ENCODE data around the gene SLC44A1. TPM values are rescaled to one million over a fixed set of nuclear protein-coding genes. Genes with fewer than 3 reads are reported as not detected.

Gene SLC44A1
- total RNA-seq, 1 donor from 2014 or later, result 55.2 TPM

GRCh38 chr9:105479846-105480245, 235.4 kb downstream of the SLC44A1 start:
- ATAC-seq, result no peak
- Histone ChIP-seq H3K36me3 (no peaks in the 10 kb centered on the region), H3K9me3 (no peaks in the 10 kb centered on the region), H3K27ac (no peak overlapping the region), H3K27me3 (ENCODE audit: low read depth) (no peaks in the 10 kb centered on the region), H3K4me3 (no peak overlapping the region), H3K4me1 (no peaks in the 10 kb centered on the region)
- TF ChIP-seq, protein P1, sequence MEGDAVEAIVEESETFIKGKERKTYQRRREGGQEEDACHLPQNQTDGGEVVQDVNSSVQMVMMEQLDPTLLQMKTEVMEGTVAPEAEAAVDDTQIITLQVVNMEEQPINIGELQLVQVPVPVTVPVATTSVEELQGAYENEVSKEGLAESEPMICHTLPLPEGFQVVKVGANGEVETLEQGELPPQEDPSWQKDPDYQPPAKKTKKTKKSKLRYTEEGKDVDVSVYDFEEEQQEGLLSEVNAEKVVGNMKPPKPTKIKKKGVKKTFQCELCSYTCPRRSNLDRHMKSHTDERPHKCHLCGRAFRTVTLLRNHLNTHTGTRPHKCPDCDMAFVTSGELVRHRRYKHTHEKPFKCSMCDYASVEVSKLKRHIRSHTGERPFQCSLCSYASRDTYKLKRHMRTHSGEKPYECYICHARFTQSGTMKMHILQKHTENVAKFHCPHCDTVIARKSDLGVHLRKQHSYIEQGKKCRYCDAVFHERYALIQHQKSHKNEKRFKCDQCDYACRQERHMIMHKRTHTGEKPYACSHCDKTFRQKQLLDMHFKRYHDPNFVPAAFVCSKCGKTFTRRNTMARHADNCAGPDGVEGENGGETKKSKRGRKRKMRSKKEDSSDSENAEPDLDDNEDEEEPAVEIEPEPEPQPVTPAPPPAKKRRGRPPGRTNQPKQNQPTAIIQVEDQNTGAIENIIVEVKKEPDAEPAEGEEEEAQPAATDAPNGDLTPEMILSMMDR (IDR thresholded peaks at IDR 0.05), result no peak
- DNase-seq, result no peak
- intact Hi-C loops (cut with DNase I), result no loop called here

DNA sequence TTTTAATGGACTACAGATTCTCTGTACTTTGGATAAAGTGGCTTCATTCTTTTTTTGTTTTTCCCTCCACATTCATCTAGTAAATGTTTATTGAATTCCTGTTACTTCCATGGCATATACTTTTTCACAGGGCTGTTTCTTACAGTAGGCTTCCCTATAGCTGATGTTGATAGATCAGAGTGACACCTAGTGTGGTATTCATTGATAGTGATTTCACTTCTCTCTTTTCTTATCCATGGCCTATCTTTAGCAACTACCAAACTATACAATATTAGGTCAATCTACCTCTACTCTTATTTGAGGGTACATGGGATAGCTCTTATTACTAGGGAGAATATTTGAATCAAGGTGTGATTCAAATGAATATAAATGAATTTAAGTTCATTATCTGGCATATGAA, 239.2 kb downstream of the SLC44A1 start:
- ATAC-seq (no peak), DNase-seq (no peak)
- TF ChIP-seq, protein P1 (IDR thresholded peaks at IDR 0.05), result no peak
- Histone ChIP-seq H3K9me3 (no peaks in the 10 kb centered on the region), H3K36me3 (no peaks in the 10 kb centered on the region), H3K27me3 (ENCODE audit: low read depth) (no peaks in the 10 kb centered on the region), H3K4me1 (no peaks in the 10 kb centered on the region), H3K27ac (no peak overlapping the region), H3K4me3 (no peak overlapping the region)
- intact Hi-C loops (cut with DNase I), result no loop called here

GRCh38 chr9:105484226-105484625, 239.8 kb downstream of the SLC44A1 start:
- ATAC-seq (no peak), DNase-seq (no peak)
- Histone ChIP-seq H3K9me3 (no peaks in the 10 kb centered on the region), H3K4me3 (no peak overlapping the region), H3K27ac (no peak overlapping the region), H3K4me1 (no peaks in the 10 kb centered on the region), H3K27me3 (ENCODE audit: low read depth) (no peaks in the 10 kb centered on the region), H3K36me3 (no peaks in the 10 kb centered on the region)
- TF ChIP-seq, protein P1 (IDR thresholded peaks at IDR 0.05), result no peak
- intact Hi-C loops (cut with DNase I), result no loop called here

- ATAC-seq (no peak), DNase-seq (no peak)
- Histone ChIP-seq H3K27ac (no peak overlapping the region), H3K4me3 (no peak overlapping the region), H3K9me3 (no peaks in the 10 kb centered on the region), H3K36me3 (no peaks in the 10 kb centered on the region), H3K4me1 (no peaks in the 10 kb centered on the region), H3K27me3 (ENCODE audit: low read depth) (no peaks in the 10 kb centered on the region)
- TF ChIP-seq, protein P1 (IDR thresholded peaks at IDR 0.05), result no peak
- intact Hi-C loops (cut with DNase I), result no loop called here
Measured at GRCh38 chr9:105485131-105485530, 240.7 kb downstream of the SLC44A1 start.

Other genes starting within 250 kb of the SLC44A1 start
- 7.2 TPM for gene FSD1L, start 203.4 kb downstream of the SLC44A1 start, total RNA-seq